Sigmoid colon (tissue), 4 donors: Measurements from ENCODE around the gene CCNL1.

ENCODE experiments used
- CTCF ChIP-seq, 4 experiments: fragments of 450-650 bp in 3 of 4; fragments of 200-600 bp in 1 of 4; IDR thresholded peaks; one replicate each; pipeline ENCODE4 v1.5.1; 2016 to 2019; ENCODE audit warnings: antibody characterized with exemption in 4 of 4, mild to moderate bottlenecking in 3 of 4, moderate library complexity in 2 of 4
- EP300 ChIP-seq, 4 donors: sonication (generic); formaldehyde crosslinking; IDR thresholded peaks; one replicate each; pipeline ENCODE4 v1.6.1; 2017; ENCODE audit warnings: antibody characterized with exemption in 4 of 4
- POLR2A ChIP-seq, 2 donors: fragments of 450-650 bp; IDR thresholded peaks; one replicate each; pipeline ENCODE4 v1.6.1; 2016; ENCODE audit warnings: antibody characterized with exemption in 2 of 2, mild to moderate bottlenecking in 2 of 2, moderate library complexity in 2 of 2
- POLR2AphosphoS5 ChIP-seq, 4 donors: sonication (generic); formaldehyde crosslinking; IDR thresholded peaks; one replicate each; pipeline ENCODE4 v1.6.1; 2017; ENCODE audit warnings: antibody characterized with exemption in 4 of 4

DNA sequence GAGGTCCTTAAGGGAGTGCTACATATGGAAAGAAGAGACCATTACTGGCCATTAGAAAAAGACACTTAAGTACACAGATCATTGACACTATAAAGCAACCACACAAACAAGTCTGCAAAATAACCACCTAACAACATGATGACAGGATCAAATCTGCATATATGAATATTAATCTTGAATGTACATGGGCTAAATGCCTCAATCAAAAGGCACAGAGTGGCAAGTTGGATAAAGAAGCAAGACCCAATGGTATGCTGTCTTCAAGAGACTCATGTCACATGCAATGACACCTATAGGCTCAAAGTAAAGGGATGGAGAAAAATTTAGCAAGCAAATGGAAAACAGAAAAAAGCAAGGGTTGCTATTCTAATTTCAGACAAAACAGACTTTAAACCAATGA is 28.4 kb upstream of the CCNL1 start:
- TF ChIP-seq POLR2AphosphoS5 (IDR thresholded peaks at IDR 0.05) (no peak), CTCF (IDR thresholded peaks at IDR 0.05) (no peak), EP300 (IDR thresholded peaks at IDR 0.05) (no peak), POLR2A (IDR thresholded peaks at IDR 0.05) (no peak)
